ENCODE data around the gene FGF14. TPM values are rescaled to one million over a fixed set of nuclear protein-coding genes. Genes with fewer than 3 reads are reported as not detected.

FGF14 gene
- total RNA-seq, 1 donor from 2014 or later = 2.9 TPM

DNA sequence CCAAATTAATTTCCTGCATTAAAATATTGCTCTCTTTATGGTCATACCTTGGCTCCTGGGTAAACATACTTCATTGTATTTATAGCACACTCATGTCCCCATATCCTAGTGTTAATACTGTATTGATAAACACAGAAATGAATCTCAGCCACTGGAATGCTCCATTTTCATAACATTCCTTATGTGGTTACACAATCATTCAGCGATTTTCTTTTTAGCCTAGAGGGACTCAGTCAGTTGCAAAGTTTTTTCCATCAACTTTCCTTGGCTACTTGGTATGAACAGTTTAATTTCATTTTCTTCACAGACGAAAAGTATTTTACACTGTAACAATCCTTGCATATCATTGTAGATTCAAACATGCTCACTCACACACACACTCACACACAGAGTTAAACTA lies 471.5 kb downstream of the FGF14 start:
- H3K27ac ChIP-seq (replicated peaks) = no peak overlapping the region
- no peaks in the 10 kb centered on the region for H3K9me3 ChIP-seq (replicated peaks)
- peaks cover 4% of the 10 kb centered on the region for H3K27me3 ChIP-seq (ENCODE audit: low read depth)
- H3K36me3 ChIP-seq = no peaks in the 10 kb centered on the region
- H3K4me3 ChIP-seq = no peak overlapping the region
- intact Hi-C loops (cut with micrococcal nuclease) = no loop called here
- DNase-seq = no peak
- H3K4me1 ChIP-seq = no peaks in the 10 kb centered on the region
- TF ChIP-seq, protein P1, sequence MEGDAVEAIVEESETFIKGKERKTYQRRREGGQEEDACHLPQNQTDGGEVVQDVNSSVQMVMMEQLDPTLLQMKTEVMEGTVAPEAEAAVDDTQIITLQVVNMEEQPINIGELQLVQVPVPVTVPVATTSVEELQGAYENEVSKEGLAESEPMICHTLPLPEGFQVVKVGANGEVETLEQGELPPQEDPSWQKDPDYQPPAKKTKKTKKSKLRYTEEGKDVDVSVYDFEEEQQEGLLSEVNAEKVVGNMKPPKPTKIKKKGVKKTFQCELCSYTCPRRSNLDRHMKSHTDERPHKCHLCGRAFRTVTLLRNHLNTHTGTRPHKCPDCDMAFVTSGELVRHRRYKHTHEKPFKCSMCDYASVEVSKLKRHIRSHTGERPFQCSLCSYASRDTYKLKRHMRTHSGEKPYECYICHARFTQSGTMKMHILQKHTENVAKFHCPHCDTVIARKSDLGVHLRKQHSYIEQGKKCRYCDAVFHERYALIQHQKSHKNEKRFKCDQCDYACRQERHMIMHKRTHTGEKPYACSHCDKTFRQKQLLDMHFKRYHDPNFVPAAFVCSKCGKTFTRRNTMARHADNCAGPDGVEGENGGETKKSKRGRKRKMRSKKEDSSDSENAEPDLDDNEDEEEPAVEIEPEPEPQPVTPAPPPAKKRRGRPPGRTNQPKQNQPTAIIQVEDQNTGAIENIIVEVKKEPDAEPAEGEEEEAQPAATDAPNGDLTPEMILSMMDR (IDR thresholded peaks at IDR 0.05; ENCODE audit: borderline replicate concordance) = no peak

GRCh38 chr13:101925731-101926130 lies 476.1 kb downstream of the FGF14 start:
- Histone ChIP-seq H3K27me3 (ENCODE audit: low read depth) (peaks cover 47% of the 10 kb centered on the region), H3K9me3 (replicated peaks) (no peaks in the 10 kb centered on the region), H3K36me3 (no peaks in the 10 kb centered on the region), H3K4me3 (no peak overlapping the region), H3K27ac (replicated peaks) (no peak overlapping the region), H3K4me1 (no peaks in the 10 kb centered on the region)
- intact Hi-C loops (cut with micrococcal nuclease) = no loop called here
- no peak for DNase-seq
- TF ChIP-seq, protein P1 (IDR thresholded peaks at IDR 0.05; ENCODE audit: borderline replicate concordance) = no peak

- intact Hi-C loops (cut with micrococcal nuclease) = loop anchor here (10.0 kb wide), 1 partner anchor 125 kb away; no protein-coding TSS in a partner anchor
- H3K4me3 ChIP-seq = peak overlapping the region; percentile 44
- peaks cover 31% of the 10 kb centered on the region for H3K4me1 ChIP-seq
- H3K36me3 ChIP-seq = no peaks in the 10 kb centered on the region
- peak; percentile 27 for DNase-seq
- H3K27ac ChIP-seq (replicated peaks) = no peak overlapping the region
- TF ChIP-seq, protein P1 (IDR thresholded peaks at IDR 0.05; ENCODE audit: borderline replicate concordance) = no peak
- no peaks in the 10 kb centered on the region for H3K9me3 ChIP-seq (replicated peaks)
- H3K27me3 ChIP-seq (ENCODE audit: low read depth) = peaks cover 98% of the 10 kb centered on the region
Measured at GRCh38 chr13:101919541-101920181, 482.2 kb downstream of the FGF14 start.

DNA sequence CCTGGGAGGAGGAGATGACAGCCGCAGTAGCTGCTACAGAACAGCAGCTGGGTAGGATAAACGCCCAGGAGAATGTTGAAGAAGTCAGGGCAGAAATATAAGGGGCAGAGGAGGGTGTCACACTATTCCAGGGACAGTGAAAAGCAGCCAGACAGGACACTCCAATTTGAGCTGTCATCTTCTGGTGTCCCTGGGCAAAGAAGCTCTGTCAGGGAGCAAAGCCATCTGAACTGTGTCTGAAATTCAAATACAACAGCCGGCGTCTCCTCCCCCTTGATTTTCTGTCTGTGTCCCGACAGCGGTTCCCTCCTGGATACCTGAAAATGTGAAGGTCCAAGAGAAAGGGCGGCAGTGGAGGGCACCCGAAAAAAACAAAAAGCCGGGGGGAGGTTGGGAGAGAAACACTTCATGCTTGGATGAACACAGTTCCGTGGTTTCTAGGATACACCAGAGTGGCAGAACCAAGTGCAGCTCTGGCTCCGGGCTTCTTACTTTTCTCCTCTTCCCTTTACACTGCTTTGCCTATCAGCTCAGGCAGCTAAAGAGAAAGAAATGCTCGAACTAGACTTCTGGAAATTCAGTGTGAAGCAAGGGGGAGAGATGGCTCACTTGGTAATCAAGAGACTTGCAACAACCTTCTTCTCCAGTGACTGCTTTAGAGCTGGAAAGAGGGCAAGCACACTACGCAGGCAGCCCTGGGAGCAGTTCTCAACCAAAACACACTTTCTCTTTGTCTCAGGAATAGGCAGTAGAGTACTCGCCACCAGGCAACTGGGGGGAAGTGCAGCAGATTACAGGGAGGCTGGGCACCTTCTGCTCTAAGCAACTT lies 483.8 kb downstream of the FGF14 start:
- Histone ChIP-seq H3K4me3 (peak overlapping the region; percentile 67), H3K36me3 (no peaks in the 10 kb centered on the region), H3K27me3 (ENCODE audit: low read depth) (peaks cover 99% of the 10 kb centered on the region), H3K9me3 (replicated peaks) (no peaks in the 10 kb centered on the region), H3K4me1 (peaks cover 31% of the 10 kb centered on the region), H3K27ac (replicated peaks) (no peak overlapping the region)
- DNase-seq = no peak
- TF ChIP-seq, protein P1 (IDR thresholded peaks at IDR 0.05; ENCODE audit: borderline replicate concordance) = no peak
- intact Hi-C loops (cut with micrococcal nuclease) = loop anchor here (10.0 kb wide), 1 partner anchor 123 kb away; no protein-coding TSS in a partner anchor

GRCh38 chr13:101917475-101917810 lies 484.4 kb downstream of the FGF14 start:
- peaks cover 97% of the 10 kb centered on the region for H3K27me3 ChIP-seq (ENCODE audit: low read depth)
- H3K27ac ChIP-seq (replicated peaks) = no peak overlapping the region
- no peak for DNase-seq
- H3K4me3 ChIP-seq = peak overlapping the region; percentile 67
- H3K9me3 ChIP-seq (replicated peaks) = no peaks in the 10 kb centered on the region
- peaks cover 31% of the 10 kb centered on the region for H3K4me1 ChIP-seq
- TF ChIP-seq, protein P1 (IDR thresholded peaks at IDR 0.05; ENCODE audit: borderline replicate concordance) = no peak
- no peaks in the 10 kb centered on the region for H3K36me3 ChIP-seq
- intact Hi-C loops (cut with micrococcal nuclease) = loop anchor here (10.0 kb wide), 1 partner anchor 123 kb away; no protein-coding TSS in a partner anchor
